ENCODE measurements around the gene DES.

Gene DES

GRCh38 chr2:219442256-219443015 is 24.3 kb downstream of the DES start:
- Histone ChIP-seq H2AFZ (ENCODE audit: low read length) (peak overlapping the region; percentile 88), H3K4ac (ENCODE audit: low read length) (no peak overlapping the region), H3K36me3 (replicated peaks in 1 of 2; ENCODE audit: control insufficient read depth in 2 of 2, insufficient read depth in 2 of 2, low read length in 2 of 2) (peaks cover 0 to 2% of the 10 kb centered on the region in 2 donors), H3K27ac (replicated peaks; ENCODE audit: low read length) (no peak overlapping the region), H2BK12ac (ENCODE audit: low read length) (no peak overlapping the region), H3K14ac (ENCODE audit: low read length) (no peak overlapping the region), H2BK5ac (ENCODE audit: low read length) (peak overlapping the region; percentile 29), H3K4me1 (ENCODE audit: control insufficient read depth in 2 of 2, insufficient read depth in 1 of 2, low read depth in 1 of 2, low read length in 2 of 2) (peaks cover 22 to 27% of the 10 kb centered on the region in 2 donors), H3K18ac (ENCODE audit: low read length) (peak overlapping the region; percentile 78), H2AK5ac (ENCODE audit: low read depth, low read length) (peak overlapping the region; percentile 3), H3K23ac (ENCODE audit: low read depth, low read length, poor library complexity) (no peak overlapping the region), H3K4me3 (ENCODE audit: low read length in 2 of 2) (peak overlapping the region; percentile 48 to 78), H2BK120ac (ENCODE audit: low read depth, low read length) (no peak overlapping the region), H2BK15ac (ENCODE audit: low read length) (no peak overlapping the region), H3K4me2 (ENCODE audit: insufficient read depth, low read length, poor library complexity, severe bottlenecking) (peak overlapping the region; percentile 67), H4K91ac (ENCODE audit: low read depth, low read length, poor library complexity) (no peak overlapping the region), H3K9ac (ENCODE audit: low read depth, low read length, poor library complexity) (peak overlapping the region; percentile 14), H4K8ac (ENCODE audit: low read depth, low read length) (no peak overlapping the region), H3K9me3 (replicated peaks in 1 of 2; ENCODE audit: control insufficient read depth in 2 of 2, insufficient read depth in 1 of 2, low read depth in 1 of 2, low read length in 2 of 2) (no peaks in the 10 kb centered on the region), H3K27me3 (ENCODE audit: control insufficient read depth in 3 of 3, insufficient read depth in 3 of 3, low read depth in 1 of 3, low read length in 3 of 3) (peaks cover 0 to 45% (median 36%) of the 10 kb centered on the region in 3 experiments), H3K79me1 (ENCODE audit: low read depth, low read length) (no peaks in the 10 kb centered on the region)
- no peak for DNase-seq (ENCODE audit: low spot score)
- WGBS, 2 donors (ENCODE audit: extremely low coverage in 2 of 2, insufficient read length in 2 of 2, insufficient replicate concordance in 1 of 2) = no CpG with 5 or more reads among the region's 35 CpGs

GRCh38 chr2:219443016-219443696 is 25.0 kb downstream of the DES start:
- no peak overlapping the region for H3K18ac ChIP-seq (ENCODE audit: low read length)
- no peak overlapping the region for H2AFZ ChIP-seq (ENCODE audit: low read length)
- no peaks in the 10 kb centered on the region for H3K9me3 ChIP-seq (replicated peaks in 1 of 2; ENCODE audit: control insufficient read depth in 2 of 2, insufficient read depth in 1 of 2, low read depth in 1 of 2, low read length in 2 of 2)
- H3K9ac ChIP-seq (ENCODE audit: low read depth, low read length, poor library complexity) = no peak overlapping the region
- H3K4me2 ChIP-seq (ENCODE audit: insufficient read depth, low read length, poor library complexity, severe bottlenecking) = peak overlapping the region; percentile 67
- H3K23ac ChIP-seq (ENCODE audit: low read depth, low read length, poor library complexity) = no peak overlapping the region
- H3K14ac ChIP-seq (ENCODE audit: low read length) = peak overlapping the region; percentile 43
- peak overlapping the region; percentile 29 for H2BK5ac ChIP-seq (ENCODE audit: low read length)
- H2BK120ac ChIP-seq (ENCODE audit: low read depth, low read length) = no peak overlapping the region
- no peak overlapping the region for H3K4me3 ChIP-seq (ENCODE audit: low read length in 2 of 2)
- no peak for DNase-seq (ENCODE audit: low spot score)
- no peaks in the 10 kb centered on the region for H3K79me1 ChIP-seq (ENCODE audit: low read depth, low read length)
- no CpG with 5 or more reads among the region's 12 CpGs for WGBS, 2 donors (ENCODE audit: extremely low coverage in 2 of 2, insufficient read length in 2 of 2, insufficient replicate concordance in 1 of 2)
- H4K91ac ChIP-seq (ENCODE audit: low read depth, low read length, poor library complexity) = peak overlapping the region; percentile 69
- H3K4me1 ChIP-seq (ENCODE audit: control insufficient read depth in 2 of 2, insufficient read depth in 1 of 2, low read depth in 1 of 2, low read length in 2 of 2) = peaks cover 24 to 28% of the 10 kb centered on the region in 2 donors
- peak overlapping the region; percentile 41 for H2AK5ac ChIP-seq (ENCODE audit: low read depth, low read length)
- H3K27ac ChIP-seq (replicated peaks; ENCODE audit: low read length) = no peak overlapping the region
- no peak overlapping the region for H4K8ac ChIP-seq (ENCODE audit: low read depth, low read length)
- H3K4ac ChIP-seq (ENCODE audit: low read length) = no peak overlapping the region
- H3K36me3 ChIP-seq (replicated peaks in 1 of 2; ENCODE audit: control insufficient read depth in 2 of 2, insufficient read depth in 2 of 2, low read length in 2 of 2) = peaks cover 0 to 2% of the 10 kb centered on the region in 2 donors
- H2BK15ac ChIP-seq (ENCODE audit: low read length) = no peak overlapping the region
- H2BK12ac ChIP-seq (ENCODE audit: low read length) = no peak overlapping the region
- H3K27me3 ChIP-seq (ENCODE audit: control insufficient read depth in 3 of 3, insufficient read depth in 3 of 3, low read depth in 1 of 3, low read length in 3 of 3) = peaks cover under 1 to 43% (median 38%) of the 10 kb centered on the region in 3 experiments

GRCh38 chr2:219443697-219444023 is 25.5 kb downstream of the DES start:
- Histone ChIP-seq H2BK5ac (ENCODE audit: low read length) (no peak overlapping the region), H3K4me2 (ENCODE audit: insufficient read depth, low read length, poor library complexity, severe bottlenecking) (no peak overlapping the region), H3K36me3 (replicated peaks in 1 of 2; ENCODE audit: control insufficient read depth in 2 of 2, insufficient read depth in 2 of 2, low read length in 2 of 2) (peaks cover 0 to 2% of the 10 kb centered on the region in 2 donors), H3K23ac (ENCODE audit: low read depth, low read length, poor library complexity) (no peak overlapping the region), H4K8ac (ENCODE audit: low read depth, low read length) (no peak overlapping the region), H2BK120ac (ENCODE audit: low read depth, low read length) (no peak overlapping the region), H3K14ac (ENCODE audit: low read length) (peak overlapping the region; percentile 43), H3K27ac (replicated peaks; ENCODE audit: low read length) (no peak overlapping the region), H3K4ac (ENCODE audit: low read length) (no peak overlapping the region), H2AFZ (ENCODE audit: low read length) (no peak overlapping the region), H3K27me3 (ENCODE audit: control insufficient read depth in 3 of 3, insufficient read depth in 3 of 3, low read depth in 1 of 3, low read length in 3 of 3) (peaks cover 3 to 44% (median 33%) of the 10 kb centered on the region in 3 experiments), H3K4me3 (ENCODE audit: low read length in 2 of 2) (no peak overlapping the region), H3K79me1 (ENCODE audit: low read depth, low read length) (no peaks in the 10 kb centered on the region), H2AK5ac (ENCODE audit: low read depth, low read length) (peak overlapping the region; percentile 41), H3K4me1 (ENCODE audit: control insufficient read depth in 2 of 2, insufficient read depth in 1 of 2, low read depth in 1 of 2, low read length in 2 of 2) (peaks cover 24 to 28% of the 10 kb centered on the region in 2 donors), H2BK12ac (ENCODE audit: low read length) (no peak overlapping the region), H2BK15ac (ENCODE audit: low read length) (no peak overlapping the region), H3K18ac (ENCODE audit: low read length) (no peak overlapping the region), H3K9ac (ENCODE audit: low read depth, low read length, poor library complexity) (no peak overlapping the region), H3K9me3 (replicated peaks in 1 of 2; ENCODE audit: control insufficient read depth in 2 of 2, insufficient read depth in 1 of 2, low read depth in 1 of 2, low read length in 2 of 2) (no peaks in the 10 kb centered on the region), H4K91ac (ENCODE audit: low read depth, low read length, poor library complexity) (peak overlapping the region; percentile 69)
- no peak for DNase-seq (ENCODE audit: low spot score)
- WGBS, 2 donors (ENCODE audit: extremely low coverage in 2 of 2, insufficient read length in 2 of 2, insufficient replicate concordance in 1 of 2) = no CpG with 5 or more reads among the region's 3 CpGs

- Histone ChIP-seq H3K23ac (ENCODE audit: low read depth, low read length, poor library complexity) (no peak overlapping the region), H3K18ac (ENCODE audit: low read length) (no peak overlapping the region), H3K27me3 (ENCODE audit: control insufficient read depth in 3 of 3, insufficient read depth in 3 of 3, low read depth in 1 of 3, low read length in 3 of 3) (peaks cover 3 to 46% (median 23%) of the 10 kb centered on the region in 3 experiments), H4K8ac (ENCODE audit: low read depth, low read length) (no peak overlapping the region), H2AK5ac (ENCODE audit: low read depth, low read length) (peak overlapping the region; percentile 74), H3K14ac (ENCODE audit: low read length) (no peak overlapping the region), H3K27ac (replicated peaks; ENCODE audit: low read length) (no peak overlapping the region), H3K4me3 (ENCODE audit: low read length in 2 of 2) (no peak overlapping the region), H3K36me3 (replicated peaks in 1 of 2; ENCODE audit: control insufficient read depth in 2 of 2, insufficient read depth in 2 of 2, low read length in 2 of 2) (peaks cover 0 to 2% of the 10 kb centered on the region in 2 donors), H3K4ac (ENCODE audit: low read length) (no peak overlapping the region), H2BK15ac (ENCODE audit: low read length) (no peak overlapping the region), H2BK5ac (ENCODE audit: low read length) (no peak overlapping the region), H3K79me1 (ENCODE audit: low read depth, low read length) (no peaks in the 10 kb centered on the region), H3K9ac (ENCODE audit: low read depth, low read length, poor library complexity) (no peak overlapping the region), H2AFZ (ENCODE audit: low read length) (no peak overlapping the region), H4K91ac (ENCODE audit: low read depth, low read length, poor library complexity) (no peak overlapping the region), H3K4me2 (ENCODE audit: insufficient read depth, low read length, poor library complexity, severe bottlenecking) (no peak overlapping the region), H2BK120ac (ENCODE audit: low read depth, low read length) (no peak overlapping the region), H3K4me1 (ENCODE audit: control insufficient read depth in 2 of 2, insufficient read depth in 1 of 2, low read depth in 1 of 2, low read length in 2 of 2) (peaks cover 27 to 28% of the 10 kb centered on the region in 2 donors), H2BK12ac (ENCODE audit: low read length) (no peak overlapping the region), H3K9me3 (replicated peaks in 1 of 2; ENCODE audit: control insufficient read depth in 2 of 2, insufficient read depth in 1 of 2, low read depth in 1 of 2, low read length in 2 of 2) (no peaks in the 10 kb centered on the region)
- no peak for DNase-seq (ENCODE audit: low spot score)
- no CpG with 5 or more reads among the region's 23 CpGs for WGBS, 2 donors (ENCODE audit: extremely low coverage in 2 of 2, insufficient read length in 2 of 2, insufficient replicate concordance in 1 of 2)
Measured at GRCh38 chr2:219444566-219445091, 26.5 kb downstream of the DES start.
